ENCODE results near the gene RTL1. TPM values are rescaled to one million over a fixed set of nuclear protein-coding genes. Genes with fewer than 3 reads are reported as not detected.

The RTL1 gene
- total and polyA plus RNA-seq, 10 of the 15 experiments (the other 5 are each of a cell fraction or from before 2014, with no cell fraction given): not detected

- no peaks in the 10 kb centered on the region for H3K36me3 ChIP-seq (ENCODE audit: control insufficient read depth in 2 of 2, insufficient read depth in 2 of 2, low read length in 1 of 2)
- H4K20me1 ChIP-seq (ENCODE audit: control insufficient read depth, insufficient read depth): no peaks in the 10 kb centered on the region
- BruUV-seq (replicated peaks): no TSS peak
- ChIA-PET SMC1A (ENCODE audit: uncharacterized antibody, unreplicated experiment) (no interaction called here), POLR2A (no interaction called here), RAD21 (ENCODE audit: unreplicated experiment) (no interaction called here), CTCF (no interaction called here)
- DNase-seq (ENCODE audit: low read depth, low spot score): no peak
- no peaks in the 10 kb centered on the region for H3K9me3 ChIP-seq (replicated peaks; ENCODE audit: control insufficient read depth, insufficient read depth, low read length)
- no peak overlapping the region for H3K4me2 ChIP-seq (ENCODE audit: control insufficient read depth, insufficient read depth)
- in situ Hi-C loops (cut with MboI) (no loop called here), intact Hi-C loops (cut with micrococcal nuclease; ENCODE audit: unreplicated experiment) (no loop called here)
- no peak overlapping the region for H2AFZ ChIP-seq (ENCODE audit: control insufficient read depth, low read depth, low read length)
- 49% methylated on average over 24 of the region's 24 CpGs for WGBS (ENCODE audit: insufficient coverage, insufficient replicate concordance, low lambda C conversion rate, missing lambda C conversion rate)
- ATAC-seq: no peak
- FAIRE-seq: no peak
- H3K27me3 ChIP-seq (replicated peaks in 1 of 2; ENCODE audit: control insufficient read depth in 2 of 2, insufficient read depth in 2 of 2, low read length in 1 of 2): no peaks in the 10 kb centered on the region; a peak in 2 of 4 replicates
- TF ChIP-seq ZNF622 (IDR thresholded peaks at IDR 0.05) (no peak), CTCF (IDR thresholded peaks at IDR 0.05 in 2 of 3, conservative IDR thresholded peaks at IDR 0.05 in 1 of 3; ENCODE audit: control insufficient read depth in 2 of 3, extremely low read depth in 1 of 3, insufficient read depth in 1 of 3, low read depth in 3 of 3, low read length in 3 of 3) (no peak), ZNF217 (IDR thresholded peaks at IDR 0.05) (no peak), MAX (IDR thresholded peaks at IDR 0.05; ENCODE audit: low read depth, low read length) (no peak), DPF2 (IDR thresholded peaks at IDR 0.05) (no peak), POLR2AphosphoS2 (IDR thresholded peaks at IDR 0.05; ENCODE audit: low read depth, low read length) (no peak), CHD4 (IDR thresholded peaks at IDR 0.05) (no peak), ZZZ3 (IDR thresholded peaks at IDR 0.05; ENCODE audit: control insufficient read depth, insufficient read length, low read depth) (no peak), ZBED1 (IDR thresholded peaks at IDR 0.05; ENCODE audit: borderline replicate concordance) (no peak), CBX3 (IDR thresholded peaks at IDR 0.05; ENCODE audit: borderline replicate concordance, low read depth) (no peak), BRCA1 (IDR thresholded peaks at IDR 0.05; ENCODE audit: low read depth, low read length) (no peak), RELA (IDR thresholded peaks at IDR 0.05; ENCODE audit: borderline replicate concordance, partially characterized antibody) (no peak), CBX5 (IDR thresholded peaks at IDR 0.05; ENCODE audit: low read depth) (no peak)
- H3K79me2 ChIP-seq (ENCODE audit: control insufficient read depth, insufficient read depth, low read length): no peaks in the 10 kb centered on the region
- H3K9ac ChIP-seq (ENCODE audit: control insufficient read depth, insufficient read depth, low read length): no peak overlapping the region
- H3K4me1 ChIP-seq (ENCODE audit: control insufficient read depth, insufficient read depth, low read length): no peaks in the 10 kb centered on the region
- no peak overlapping the region for H3K27ac ChIP-seq (ENCODE audit: control insufficient read depth, insufficient read depth)
- H3K4me3 ChIP-seq: no peak overlapping the region
These were observed 67.8 kb downstream of the RTL1 start for GRCh38 chr14:100835548-100836310.

Data from GM12878 (cell line).